Upper lobe of right lung (tissue), 1 donor: Measurements from ENCODE around the gene SHANK2. TPM values are rescaled to one million over a fixed set of nuclear protein-coding genes. Genes with fewer than 3 reads are reported as not detected.
"Not testable (repeated sequence)": the region's sequence is repeated elsewhere in the genome, so short reads cannot be mapped to it uniquely, and the experiment has no call there.

Experiments
- ATAC-seq: fragments of 200-7000 bp; cut with Tn5 transposase; one replicate; pipeline ENCODE4 v1.9.1; 2020; ENCODE audit warnings: mild to moderate bottlenecking, moderate library complexity
- DNase-seq: peaks from one replicate; pipeline ENCODE4 v3.0.0-alpha.2; 2020
- H3K27ac ChIP-seq: fragments of 200-600 bp; one replicate; pipeline ENCODE4 v1.8.0; 2022
- H3K27me3 ChIP-seq: fragments of 200-600 bp; one replicate; pipeline ENCODE4 v1.8.0; 2022; ENCODE audit warnings: mild to moderate bottlenecking
- H3K36me3 ChIP-seq: fragments of 200-600 bp; one replicate; pipeline ENCODE4 v1.8.0; 2022
- H3K4me1 ChIP-seq: fragments of 200-600 bp; one replicate; pipeline ENCODE4 v1.8.0; 2022
- H3K4me3 ChIP-seq: fragments of 200-600 bp; one replicate; pipeline ENCODE4 v1.8.0; 2022; ENCODE audit warnings: mild to moderate bottlenecking
- H3K9me3 ChIP-seq: fragments of 200-600 bp; one replicate; pipeline ENCODE4 v1.8.0; 2022
- intact Hi-C: fragments of 100-400 bp; cut with DNase I; formaldehyde crosslinking; loops from one replicate; pipeline ENCODE4 v1.11.0; 2022
- total RNA-seq: library from RNA; stranded (reverse); fragmentation: NEBNext Ultra II Directional; extraction: Animal tissue kit (Norgen Biotek cat#: 25700); gene quantifications from one replicate; pipeline ENCODE4 v1.2.1, GENCODE V29; 2021
- TF ChIP-seq, protein P1 (sequence below): fragments of 200-600 bp; IDR thresholded peaks from one replicate; pipeline ENCODE4 v1.8.0; 2022; ENCODE audit warnings: antibody characterized with exemption
- donor health status: DM: no; HTN: yes; CAD: no; lungs with severe emphysema.

The SHANK2 gene
- total RNA-seq, 1 donor from 2014 or later = 62.5 TPM

DNA sequence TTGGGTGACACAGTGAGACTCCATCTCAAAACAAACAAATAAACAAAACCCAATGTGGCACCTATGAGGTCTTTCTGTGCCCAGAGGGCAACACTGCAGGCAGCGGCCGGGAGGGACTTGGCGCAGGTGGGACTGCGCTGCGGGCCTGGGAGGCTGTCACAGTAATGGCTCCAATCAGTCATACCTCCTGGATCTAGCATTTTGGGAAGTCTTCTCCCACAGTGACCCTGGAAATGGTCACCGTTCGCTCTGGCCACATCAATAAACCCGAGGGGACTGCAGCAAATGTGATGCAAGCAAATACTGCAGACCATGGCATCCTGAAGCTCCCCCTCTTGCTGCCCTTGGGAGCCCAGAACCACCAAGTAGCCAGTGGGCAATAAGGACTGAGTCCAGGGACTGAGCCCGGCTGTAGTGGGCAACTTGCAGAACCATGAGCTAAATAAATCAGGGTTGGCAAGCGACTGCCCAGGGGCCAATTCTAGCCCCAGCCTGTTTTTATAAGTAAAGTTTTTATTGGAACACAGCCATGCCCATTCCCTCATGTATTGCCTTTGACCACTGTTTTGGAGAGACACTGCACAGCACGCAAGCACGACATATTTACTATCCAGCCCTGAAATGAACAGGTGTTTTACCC is 15.4 kb downstream of the SHANK2 start:
- no peaks in the 10 kb centered on the region for H3K36me3 ChIP-seq
- intact Hi-C loops = no loop called here
- peaks cover 3% of the 10 kb centered on the region for H3K27me3 ChIP-seq
- no peak overlapping the region for H3K27ac ChIP-seq
- H3K4me3 ChIP-seq = no peak overlapping the region
- H3K9me3 ChIP-seq = no peaks in the 10 kb centered on the region
- DNase-seq (peak; percentile 26), ATAC-seq (no peak)
- TF ChIP-seq, protein P1, sequence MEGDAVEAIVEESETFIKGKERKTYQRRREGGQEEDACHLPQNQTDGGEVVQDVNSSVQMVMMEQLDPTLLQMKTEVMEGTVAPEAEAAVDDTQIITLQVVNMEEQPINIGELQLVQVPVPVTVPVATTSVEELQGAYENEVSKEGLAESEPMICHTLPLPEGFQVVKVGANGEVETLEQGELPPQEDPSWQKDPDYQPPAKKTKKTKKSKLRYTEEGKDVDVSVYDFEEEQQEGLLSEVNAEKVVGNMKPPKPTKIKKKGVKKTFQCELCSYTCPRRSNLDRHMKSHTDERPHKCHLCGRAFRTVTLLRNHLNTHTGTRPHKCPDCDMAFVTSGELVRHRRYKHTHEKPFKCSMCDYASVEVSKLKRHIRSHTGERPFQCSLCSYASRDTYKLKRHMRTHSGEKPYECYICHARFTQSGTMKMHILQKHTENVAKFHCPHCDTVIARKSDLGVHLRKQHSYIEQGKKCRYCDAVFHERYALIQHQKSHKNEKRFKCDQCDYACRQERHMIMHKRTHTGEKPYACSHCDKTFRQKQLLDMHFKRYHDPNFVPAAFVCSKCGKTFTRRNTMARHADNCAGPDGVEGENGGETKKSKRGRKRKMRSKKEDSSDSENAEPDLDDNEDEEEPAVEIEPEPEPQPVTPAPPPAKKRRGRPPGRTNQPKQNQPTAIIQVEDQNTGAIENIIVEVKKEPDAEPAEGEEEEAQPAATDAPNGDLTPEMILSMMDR = no peak
- H3K4me1 ChIP-seq = no peaks in the 10 kb centered on the region

DNA sequence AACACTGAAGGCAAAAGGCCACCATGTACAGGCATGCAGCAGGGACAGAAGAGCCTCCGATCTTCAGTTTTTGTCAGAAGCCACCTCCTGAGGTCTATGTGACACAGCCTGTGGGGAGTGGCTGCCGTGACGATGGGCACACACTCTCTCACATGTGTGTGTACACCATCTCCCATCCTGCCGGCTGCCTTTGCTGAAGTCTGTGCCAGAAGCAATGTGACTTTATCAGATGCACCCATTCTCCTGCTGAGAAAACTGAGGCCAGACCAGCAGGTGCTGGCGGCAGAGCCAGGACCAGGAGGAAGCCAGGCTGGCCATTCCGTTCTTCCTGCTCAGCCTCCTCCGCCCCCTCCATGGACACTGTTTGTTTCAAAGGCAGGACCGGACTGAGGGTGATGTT is 16.7 kb downstream of the SHANK2 start:
- H3K36me3 ChIP-seq = no peaks in the 10 kb centered on the region
- no peak overlapping the region for H3K27ac ChIP-seq
- H3K4me3 ChIP-seq = no peak overlapping the region
- ATAC-seq (no peak), DNase-seq (peak; percentile 52)
- H3K4me1 ChIP-seq = no peaks in the 10 kb centered on the region
- intact Hi-C loops = no loop called here
- TF ChIP-seq, protein P1 = no peak
- peaks cover 4% of the 10 kb centered on the region for H3K27me3 ChIP-seq
- no peaks in the 10 kb centered on the region for H3K9me3 ChIP-seq

DNA sequence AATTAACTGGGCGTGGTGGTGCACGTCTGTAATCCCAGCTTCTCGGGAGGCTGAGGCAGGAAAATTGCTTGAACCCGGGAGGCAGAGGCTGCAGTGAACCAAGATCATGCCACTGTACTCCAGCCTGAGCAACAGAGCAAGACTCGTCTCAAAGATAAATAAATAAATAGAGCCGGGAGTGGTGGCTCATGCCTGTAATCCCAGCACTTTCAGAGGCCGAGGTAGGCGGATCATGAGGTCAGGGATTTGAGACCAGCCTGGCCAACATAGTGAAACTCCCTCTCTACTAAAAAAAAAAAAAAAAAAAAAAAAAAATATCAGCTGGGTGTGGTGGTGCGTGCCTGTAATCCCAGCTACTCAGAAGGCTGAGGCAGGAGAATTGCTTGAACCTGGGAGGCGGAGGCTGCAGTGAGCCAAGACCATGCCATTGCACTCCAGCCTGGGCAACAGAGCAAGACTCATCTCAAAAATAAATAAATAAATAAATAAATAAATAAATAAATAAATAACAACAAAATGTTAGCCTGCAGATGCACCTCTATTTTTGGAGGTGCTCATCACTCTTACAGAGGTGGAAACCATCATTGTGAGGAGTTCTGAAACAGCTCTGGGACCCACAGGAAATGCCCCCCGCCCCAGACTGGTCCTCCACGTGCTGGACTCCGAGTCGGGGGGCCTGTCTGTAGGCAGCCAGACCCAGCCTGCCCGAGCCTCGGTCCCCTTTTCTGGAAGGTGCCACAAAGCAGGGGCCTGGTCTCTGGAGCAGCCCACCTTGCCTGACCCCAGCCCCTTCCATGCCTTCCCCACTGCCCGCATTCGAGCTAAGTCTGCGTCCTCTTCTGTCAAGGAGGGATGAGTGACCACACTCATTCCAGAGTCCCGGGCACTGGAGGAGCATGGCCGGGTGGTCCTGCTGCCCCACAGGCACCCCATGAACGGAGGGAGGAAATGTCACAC is 18.2 kb downstream of the SHANK2 start:
- ATAC-seq, H3K36me3 ChIP-seq, H3K4me3 ChIP-seq, H3K4me1 ChIP-seq, H3K27me3 ChIP-seq, intact Hi-C loops, H3K27ac ChIP-seq, H3K9me3 ChIP-seq: not testable (repeated sequence)
- DNase-seq = peak; percentile 50

DNA sequence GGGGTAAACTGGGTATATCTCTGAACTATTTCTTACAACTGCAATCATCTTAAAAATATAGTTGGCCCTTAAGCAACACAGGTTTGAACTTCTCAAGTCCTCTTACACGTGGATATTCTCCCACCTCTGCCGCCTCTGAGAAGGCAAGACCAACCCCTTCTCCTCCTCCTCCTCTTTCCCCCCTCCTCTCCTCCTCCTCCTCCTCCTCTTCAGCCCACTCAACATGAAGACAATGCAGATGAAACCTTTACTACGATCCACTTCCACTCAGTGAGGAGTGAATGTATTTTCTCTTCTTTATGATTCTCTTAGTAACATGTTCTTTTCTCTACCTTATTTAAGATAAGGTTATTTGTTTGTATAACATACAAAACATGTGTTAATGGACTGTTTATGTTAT is 20.0 kb downstream of the SHANK2 start:
- H3K4me3 ChIP-seq = no peak overlapping the region
- intact Hi-C loops = no loop called here
- no peaks in the 10 kb centered on the region for H3K4me1 ChIP-seq
- H3K9me3 ChIP-seq = peaks cover 1% of the 10 kb centered on the region
- no peaks in the 10 kb centered on the region for H3K36me3 ChIP-seq
- DNase-seq (no peak), ATAC-seq (no peak)
- no peak overlapping the region for H3K27ac ChIP-seq
- peaks cover 4% of the 10 kb centered on the region for H3K27me3 ChIP-seq
- TF ChIP-seq, protein P1 = no peak

DNA sequence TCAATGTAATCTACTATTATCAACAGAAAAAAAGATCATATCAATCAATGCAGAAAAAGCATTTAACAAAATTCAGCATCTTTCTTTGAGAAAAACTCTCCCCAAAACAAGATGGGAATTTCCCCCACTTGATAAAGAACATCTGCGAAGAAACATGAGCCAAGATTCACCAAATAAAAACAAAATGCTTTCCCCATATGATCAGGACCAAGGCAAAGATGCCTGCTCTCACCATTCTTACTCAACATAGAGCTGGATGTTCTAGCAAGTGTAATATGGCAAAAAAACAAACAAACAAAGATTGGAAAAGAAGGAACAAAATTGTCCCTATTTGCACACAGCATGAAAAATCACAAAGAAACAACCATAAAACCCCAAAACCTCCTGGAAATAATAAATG is 23.4 kb downstream of the SHANK2 start:
- peaks cover 4% of the 10 kb centered on the region for H3K27me3 ChIP-seq
- DNase-seq (no peak), ATAC-seq (no peak)
- intact Hi-C loops = no loop called here
- H3K4me3 ChIP-seq = no peak overlapping the region
- TF ChIP-seq, protein P1 = no peak
- peaks cover 5% of the 10 kb centered on the region for H3K9me3 ChIP-seq
- no peak overlapping the region for H3K27ac ChIP-seq
- no peaks in the 10 kb centered on the region for H3K36me3 ChIP-seq
- no peaks in the 10 kb centered on the region for H3K4me1 ChIP-seq

DNA sequence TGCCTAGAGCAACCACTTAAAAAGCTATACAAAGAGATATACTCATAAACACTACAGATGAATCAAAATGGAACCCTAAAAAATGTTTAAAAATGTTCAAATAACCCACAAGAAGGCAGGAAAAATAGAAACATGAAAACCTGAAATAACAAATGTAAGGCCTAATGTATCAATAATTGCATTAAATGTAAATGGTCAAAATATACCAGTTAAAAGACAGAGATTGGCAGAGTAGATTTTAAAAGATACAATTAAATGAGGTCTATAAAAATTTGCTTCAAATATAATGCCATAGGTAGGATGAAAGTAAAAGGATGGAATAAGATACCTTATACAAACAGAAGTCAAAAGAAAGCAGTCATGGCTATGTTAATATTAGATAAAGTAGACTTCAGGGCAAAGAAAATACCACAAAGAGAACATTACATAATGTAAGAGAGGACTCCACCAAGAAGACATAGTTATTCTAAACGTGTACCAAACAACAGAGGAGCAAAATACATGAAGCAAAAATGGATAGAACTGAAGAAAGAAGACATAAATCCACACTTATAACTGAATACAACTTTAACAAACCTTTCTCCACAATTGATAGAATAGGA is 25.2 kb downstream of the SHANK2 start:
- ATAC-seq = no peak
- Histone ChIP-seq H3K27ac (no peak overlapping the region), H3K27me3 (peaks cover 3% of the 10 kb centered on the region), H3K9me3 (peaks cover 5% of the 10 kb centered on the region), H3K36me3 (no peaks in the 10 kb centered on the region), H3K4me1 (no peaks in the 10 kb centered on the region), H3K4me3 (no peak overlapping the region)
- no peak for DNase-seq
- intact Hi-C loops = no loop called here
- TF ChIP-seq, protein P1 = no peak
